ENCODE data around the gene BCL11B.
A peak's percentile ranks its signal among the peaks of the same experiment; 100 is the strongest.

The BCL11B gene

GRCh38 chr14:99267837-99268781 is 3.9 kb downstream of the BCL11B start:
- DNase-seq (ENCODE audit: low spot score), result no peak

GRCh38 chr14:99267381-99267780 is 4.6 kb downstream of the BCL11B start:
- no peak for DNase-seq (ENCODE audit: low spot score)

GRCh38 chr14:99266181-99267178 is 5.5 kb downstream of the BCL11B start:
- DNase-seq (ENCODE audit: low spot score), result peak; percentile 75

GRCh38 chr14:99265571-99265970 is 6.4 kb downstream of the BCL11B start:
- DNase-seq (ENCODE audit: low spot score), result no peak

- no peak for DNase-seq (ENCODE audit: low spot score)
These were observed 7.1 kb downstream of the BCL11B start for GRCh38 chr14:99264691-99265450.

- DNase-seq (ENCODE audit: low spot score), result no peak
These were observed 8.2 kb downstream of the BCL11B start for GRCh38 chr14:99263564-99264330.

- no peak for DNase-seq (ENCODE audit: low spot score)
These were observed 9.0 kb downstream of the BCL11B start for GRCh38 chr14:99262977-99263448.

- DNase-seq (ENCODE audit: low spot score), result no peak
These were observed 9.8 kb downstream of the BCL11B start for GRCh38 chr14:99261912-99262787.

GRCh38 chr14:99260587-99261551 is 11.1 kb downstream of the BCL11B start:
- no peak for DNase-seq (ENCODE audit: low spot score)

- no peak for DNase-seq (ENCODE audit: low spot score)
These were observed 11.9 kb downstream of the BCL11B start for GRCh38 chr14:99260116-99260515.

- no peak for DNase-seq (ENCODE audit: low spot score)
These were observed 12.9 kb downstream of the BCL11B start for GRCh38 chr14:99258876-99259726.

GRCh38 chr14:99258341-99258861 is 13.6 kb downstream of the BCL11B start:
- no peak for DNase-seq (ENCODE audit: low spot score)

GRCh38 chr14:99257673-99258221 is 14.2 kb downstream of the BCL11B start:
- no peak for DNase-seq (ENCODE audit: low spot score)

- DNase-seq (ENCODE audit: low spot score), result no peak
These were observed 14.8 kb downstream of the BCL11B start for GRCh38 chr14:99257122-99257672.

- DNase-seq (ENCODE audit: low spot score), result no peak
These were observed 15.5 kb downstream of the BCL11B start for GRCh38 chr14:99256483-99256874.

- no peak for DNase-seq (ENCODE audit: low spot score)
These were observed 16.1 kb downstream of the BCL11B start for GRCh38 chr14:99255621-99256482.

Data from cerebellar cortex (tissue), 1 donor.